DND-41 (cell line): ENCODE measurements around the gene TBC1D17.
A peak's percentile ranks its signal among the peaks of the same experiment; 100 is the strongest.

Experiments
- ATAC-seq: fragments of 200-7000 bp; cut with Tn5 transposase; 3 replicates; pipeline ENCODE4 v1.9.1; 2021; ENCODE audit warnings: low read depth; ENCODE audit not compliant: insufficient read depth
- DNase-seq: peaks from one replicate; pipeline ENCODE4 v3.0.0-alpha.2; 2020
- H2AFZ ChIP-seq: 2 replicates; pipeline ENCODE4 v1.6.0; 2012; ENCODE audit warnings: low read depth, low read length
- H3K27ac ChIP-seq: 2 replicates; pipeline ENCODE4 v1.5.1; 2012; ENCODE audit warnings: low read length, inconsistent platforms
- H3K27me3 ChIP-seq: fragments of 200-600 bp; sonication (generic); 2 replicates; pipeline ENCODE4 v1.6.0; 2012; ENCODE audit warnings: low read length, mild to moderate bottlenecking, inconsistent platforms; ENCODE audit not compliant: insufficient read depth, poor library complexity
- H3K36me3 ChIP-seq: 2 replicates; pipeline ENCODE4 v1.5.1; 2012; ENCODE audit warnings: low read length, inconsistent platforms; ENCODE audit not compliant: insufficient read depth
- H3K4me1 ChIP-seq: 2 replicates; pipeline ENCODE4 v1.5.1; 2012; ENCODE audit warnings: mild to moderate bottlenecking, low read length; ENCODE audit not compliant: insufficient read depth
- H3K4me2 ChIP-seq: 2 replicates; pipeline ENCODE4 v1.6.0; 2012; ENCODE audit warnings: mild to moderate bottlenecking, moderate library complexity, low read length, inconsistent platforms; ENCODE audit not compliant: insufficient read depth
- H3K4me3 ChIP-seq, 2 experiments: fragments of 200-600 bp in 1 of 2; shearing (Covaris generic) in 1 of 2; 2 replicates each; pipeline ENCODE4 v1.5.1; 2012 to 2016; ENCODE audit warnings: inconsistent platforms in 2 of 2, low read length in 2 of 2, mild to moderate bottlenecking in 2 of 2, low read depth in 1 of 2, moderate library complexity in 1 of 2
- H3K79me2 ChIP-seq: 2 replicates; pipeline ENCODE4 v1.6.0; 2012; ENCODE audit warnings: low read length, inconsistent platforms; ENCODE audit not compliant: insufficient read depth
- H3K9ac ChIP-seq: 2 replicates; pipeline ENCODE4 v1.6.0; 2012; ENCODE audit warnings: low read depth, mild to moderate bottlenecking, inconsistent platforms, low read length, moderate library complexity
- H3K9me3 ChIP-seq: 2 replicates; pipeline ENCODE4 v1.5.1; 2012; ENCODE audit warnings: low read length, moderate library complexity, mild to moderate bottlenecking, inconsistent platforms; ENCODE audit not compliant: insufficient read depth, severe bottlenecking
- H4K20me1 ChIP-seq: 2 replicates; pipeline ENCODE4 v1.6.0; 2012; ENCODE audit warnings: low read length; ENCODE audit not compliant: insufficient read depth
- CTCF ChIP-seq: IDR thresholded peaks from 2 replicates; pipeline ENCODE4 v1.5.1; 2012; ENCODE audit warnings: borderline replicate concordance, low read length, moderate library complexity, mild to moderate bottlenecking; ENCODE audit not compliant: poor library complexity, severe bottlenecking; ENCODE audit errors: extremely low read depth
- EZH2 ChIP-seq: IDR thresholded peaks from 3 replicates; pipeline ENCODE4 v1.6.1; 2012; ENCODE audit warnings: borderline replicate concordance, low read depth, mild to moderate bottlenecking, moderate library complexity, low read length, inconsistent platforms; ENCODE audit not compliant: severe bottlenecking

The TBC1D17 gene

GRCh38 chr19:49925486-49925885, 48.0 kb downstream of the TBC1D17 start:
- ATAC-seq (no peak), DNase-seq (no peak)
- H3K9me3 ChIP-seq: no peaks in the 10 kb centered on the region
- peak overlapping the region in 1 of 2 experiments; percentile 37; a peak in 1 of 4 replicates for H3K4me3 ChIP-seq
- peaks cover 99% of the 10 kb centered on the region for H3K79me2 ChIP-seq
- H2AFZ ChIP-seq: no peak overlapping the region
- H3K36me3 ChIP-seq: peaks cover 86% of the 10 kb centered on the region
- no peak for TF ChIP-seq CTCF
- H3K27ac ChIP-seq: peak overlapping the region; percentile 59
- peaks cover 77% of the 10 kb centered on the region for H4K20me1 ChIP-seq
- peaks cover 78% of the 10 kb centered on the region for H3K4me1 ChIP-seq
- H3K9ac ChIP-seq: peak overlapping the region; percentile 58
- H3K27me3 ChIP-seq: no peaks in the 10 kb centered on the region
- H3K4me2 ChIP-seq: peak overlapping the region; percentile 61

GRCh38 chr19:49926515-49926914, 49.0 kb downstream of the TBC1D17 start:
- peaks cover 77% of the 10 kb centered on the region for H4K20me1 ChIP-seq
- H3K9ac ChIP-seq: peak overlapping the region; percentile 94
- no peak for TF ChIP-seq EZH2
- no peak for TF ChIP-seq CTCF
- H3K27ac ChIP-seq: peak overlapping the region; percentile 46; the same call in 1 of the 2 replicates
- no peak overlapping the region for H2AFZ ChIP-seq
- no peak for DNase-seq
- H3K79me2 ChIP-seq: peaks cover 99% of the 10 kb centered on the region
- H3K4me1 ChIP-seq: peaks cover 89% of the 10 kb centered on the region
- peaks cover 86% of the 10 kb centered on the region for H3K36me3 ChIP-seq
- H3K9me3 ChIP-seq: no peaks in the 10 kb centered on the region
- H3K27me3 ChIP-seq: no peaks in the 10 kb centered on the region
- peak overlapping the region in 1 of 2 experiments; percentile 97; a peak in 2 of 4 replicates for H3K4me3 ChIP-seq
- H3K4me2 ChIP-seq: peak overlapping the region; percentile 76
- no peak for ATAC-seq

- Histone ChIP-seq H3K4me3 (peak overlapping the region; percentile 6 to 97; a peak in 3 of 4 replicates), H3K4me1 (peaks cover 85% of the 10 kb centered on the region), H4K20me1 (peaks cover 75% of the 10 kb centered on the region), H3K9ac (peak overlapping the region; percentile 94), H3K27ac (peak overlapping the region; percentile 97), H3K36me3 (peaks cover 84% of the 10 kb centered on the region), H3K4me2 (peak overlapping the region; percentile 76), H3K79me2 (peaks cover 96% of the 10 kb centered on the region), H2AFZ (no peak overlapping the region), H3K27me3 (no peaks in the 10 kb centered on the region), H3K9me3 (no peaks in the 10 kb centered on the region)
- TF ChIP-seq EZH2 (no peak), CTCF (no peak)
- DNase-seq (no peak), ATAC-seq (no peak)
Measured at GRCh38 chr19:49927526-49928264, 50.2 kb downstream of the TBC1D17 start.
